Measurements from ENCODE around the gene LIPH.

DNA sequence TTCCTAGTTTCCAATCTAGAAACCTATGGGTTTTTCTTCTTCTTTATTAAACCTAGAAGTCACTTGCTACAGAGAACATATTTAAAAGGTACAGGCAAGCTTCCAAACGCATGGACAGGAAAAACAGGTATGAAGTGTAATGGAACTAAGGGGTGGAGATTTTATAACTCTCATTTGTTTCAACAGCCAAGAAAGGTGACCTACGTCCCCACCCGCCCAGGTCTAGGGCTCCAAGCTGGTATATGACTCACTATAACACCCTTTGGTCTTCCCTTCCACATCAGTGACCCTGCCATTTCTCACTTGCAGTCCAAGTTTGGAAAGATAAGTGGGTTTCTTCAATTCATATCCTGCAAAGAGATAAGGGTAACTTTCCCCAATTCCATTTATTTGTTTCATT, 6.0 kb upstream of the LIPH start:
- TF ChIP-seq, protein P1, sequence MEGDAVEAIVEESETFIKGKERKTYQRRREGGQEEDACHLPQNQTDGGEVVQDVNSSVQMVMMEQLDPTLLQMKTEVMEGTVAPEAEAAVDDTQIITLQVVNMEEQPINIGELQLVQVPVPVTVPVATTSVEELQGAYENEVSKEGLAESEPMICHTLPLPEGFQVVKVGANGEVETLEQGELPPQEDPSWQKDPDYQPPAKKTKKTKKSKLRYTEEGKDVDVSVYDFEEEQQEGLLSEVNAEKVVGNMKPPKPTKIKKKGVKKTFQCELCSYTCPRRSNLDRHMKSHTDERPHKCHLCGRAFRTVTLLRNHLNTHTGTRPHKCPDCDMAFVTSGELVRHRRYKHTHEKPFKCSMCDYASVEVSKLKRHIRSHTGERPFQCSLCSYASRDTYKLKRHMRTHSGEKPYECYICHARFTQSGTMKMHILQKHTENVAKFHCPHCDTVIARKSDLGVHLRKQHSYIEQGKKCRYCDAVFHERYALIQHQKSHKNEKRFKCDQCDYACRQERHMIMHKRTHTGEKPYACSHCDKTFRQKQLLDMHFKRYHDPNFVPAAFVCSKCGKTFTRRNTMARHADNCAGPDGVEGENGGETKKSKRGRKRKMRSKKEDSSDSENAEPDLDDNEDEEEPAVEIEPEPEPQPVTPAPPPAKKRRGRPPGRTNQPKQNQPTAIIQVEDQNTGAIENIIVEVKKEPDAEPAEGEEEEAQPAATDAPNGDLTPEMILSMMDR (IDR thresholded peaks at IDR 0.05), result no peak
- no peak for TF ChIP-seq EZH2 (IDR thresholded peaks at IDR 0.05)
